Measurements from ENCODE around the gene TRIM31. TPM values are rescaled to one million over a fixed set of nuclear protein-coding genes. Genes with fewer than 3 reads are reported as not detected.

Gene TRIM31
- total and polyA plus RNA-seq, 2 of the 4 experiments (the other 2 are of a cell fraction) = not detected

- no peak overlapping the region for H2AK5ac ChIP-seq (ENCODE audit: low read depth, low read length)
- H3K36me3 ChIP-seq (ENCODE audit: control insufficient read depth, insufficient read depth, low read length) = no peaks in the 10 kb centered on the region
- no peak overlapping the region for H3K9ac ChIP-seq (ENCODE audit: low read depth, low read length)
- H4K5ac ChIP-seq (ENCODE audit: low read depth, low read length) = no peak overlapping the region
- no peaks in the 10 kb centered on the region for H3K79me1 ChIP-seq (ENCODE audit: low read depth in 1 of 2, low read length in 2 of 2)
- H3K56ac ChIP-seq (ENCODE audit: extremely low read depth, insufficient read depth, low read length) = no peak overlapping the region
- peaks cover 44% of the 10 kb centered on the region for H3K27me3 ChIP-seq (ENCODE audit: control insufficient read depth, insufficient read depth, low read length)
- ChIA-PET CTCF (interaction anchor here (0.9 to 6.1 kb wide), 4 partner anchors 11 to 30 kb away, joined by 3 to 54 read pairs (median 21); no protein-coding TSS in a partner anchor), POLR2A (ENCODE audit: unreplicated experiment) (no interaction called here)
- no peak overlapping the region for H2AFZ ChIP-seq (replicated peaks; ENCODE audit: low read length, poor library complexity)
- no peak overlapping the region for H2BK20ac ChIP-seq (ENCODE audit: low read depth, low read length)
- no peaks in the 10 kb centered on the region for H3K4me1 ChIP-seq (ENCODE audit: control insufficient read depth, insufficient read depth, low read length)
- intact Hi-C loops (cut with micrococcal nuclease) (loop anchor here (1.0 to 2.0 kb wide), 4 partner anchors 29 to 427 kb away; partner anchors contain the start of gene PPP1R11), dilution Hi-C loops (cut with HindIII; ENCODE audit: low sequenced_read_pairs, unreplicated experiment) (no loop called here), in situ Hi-C loops (cut with MboI; ENCODE audit: low sequenced_read_pairs) (loop anchor here (10.0 kb wide), 1 partner anchor 287 kb away; no protein-coding TSS in a partner anchor)
- H4K8ac ChIP-seq (ENCODE audit: low read depth in 2 of 2, low read length in 2 of 2) = no peak overlapping the region
- no peak overlapping the region for H3K14ac ChIP-seq (replicated peaks; ENCODE audit: low read depth, low read length)
- DNase-seq = no peak
- no peak overlapping the region for H2AK9ac ChIP-seq (replicated peaks; ENCODE audit: low read depth, low read length, poor library complexity)
- H2BK120ac ChIP-seq (ENCODE audit: low read depth, low read length) = no peak overlapping the region
- H2BK5ac ChIP-seq (ENCODE audit: low read depth, low read length, poor library complexity, severe bottlenecking) = no peak overlapping the region
- no peaks in the 10 kb centered on the region for H3K9me3 ChIP-seq (ENCODE audit: control insufficient read depth, insufficient read depth, low read length)
- no peaks in the 10 kb centered on the region for H3K9me1 ChIP-seq (ENCODE audit: insufficient read depth, low read length)
- no peak overlapping the region for H3K23ac ChIP-seq (ENCODE audit: low read depth, low read length)
- no peak for TF ChIP-seq BHLHE40 (IDR thresholded peaks at IDR 0.05; ENCODE audit: low read depth, low read length)
- no peak for TF ChIP-seq SMC3 (IDR thresholded peaks at IDR 0.05; ENCODE audit: low read depth, low read length)
- TF ChIP-seq RFX5 (IDR thresholded peaks at IDR 0.05; ENCODE audit: low read depth, low read length) = no peak
- TF ChIP-seq, protein P1, sequence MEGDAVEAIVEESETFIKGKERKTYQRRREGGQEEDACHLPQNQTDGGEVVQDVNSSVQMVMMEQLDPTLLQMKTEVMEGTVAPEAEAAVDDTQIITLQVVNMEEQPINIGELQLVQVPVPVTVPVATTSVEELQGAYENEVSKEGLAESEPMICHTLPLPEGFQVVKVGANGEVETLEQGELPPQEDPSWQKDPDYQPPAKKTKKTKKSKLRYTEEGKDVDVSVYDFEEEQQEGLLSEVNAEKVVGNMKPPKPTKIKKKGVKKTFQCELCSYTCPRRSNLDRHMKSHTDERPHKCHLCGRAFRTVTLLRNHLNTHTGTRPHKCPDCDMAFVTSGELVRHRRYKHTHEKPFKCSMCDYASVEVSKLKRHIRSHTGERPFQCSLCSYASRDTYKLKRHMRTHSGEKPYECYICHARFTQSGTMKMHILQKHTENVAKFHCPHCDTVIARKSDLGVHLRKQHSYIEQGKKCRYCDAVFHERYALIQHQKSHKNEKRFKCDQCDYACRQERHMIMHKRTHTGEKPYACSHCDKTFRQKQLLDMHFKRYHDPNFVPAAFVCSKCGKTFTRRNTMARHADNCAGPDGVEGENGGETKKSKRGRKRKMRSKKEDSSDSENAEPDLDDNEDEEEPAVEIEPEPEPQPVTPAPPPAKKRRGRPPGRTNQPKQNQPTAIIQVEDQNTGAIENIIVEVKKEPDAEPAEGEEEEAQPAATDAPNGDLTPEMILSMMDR (conservative IDR thresholded peaks at IDR 0.05; ENCODE audit: low read depth, low read length) = no peak
- peak; percentile 39; the same call in 1 of the 2 replicates for TF ChIP-seq MAFK (IDR thresholded peaks at IDR 0.05; ENCODE audit: low read depth, low read length)
- WGBS, 2 experiments (ENCODE audit: extremely low coverage in 2 of 2, insufficient read length in 1 of 2) = no CpG with 5 or more reads among the region's 2 CpGs
- no peak overlapping the region for H3K4ac ChIP-seq (ENCODE audit: low read depth, low read length)
- no peak overlapping the region for H3K4me3 ChIP-seq (ENCODE audit: insufficient read depth, low read depth, low read length)
- no peak overlapping the region for H3K27ac ChIP-seq (ENCODE audit: insufficient read depth, low read length)
- H4K20me1 ChIP-seq (ENCODE audit: insufficient read depth, low read length) = no peaks in the 10 kb centered on the region
- ATAC-seq (ENCODE audit: low read depth) = no peak
- H4K91ac ChIP-seq (ENCODE audit: insufficient read depth, low read depth, low read length) = no peak overlapping the region
- H3K18ac ChIP-seq (ENCODE audit: low read depth, low read length) = no peak overlapping the region
- no peak overlapping the region for H2BK15ac ChIP-seq (ENCODE audit: low read depth, low read length)
- no TSS peak for BruUV-seq (replicated peaks)
- no peak overlapping the region for H3K4me2 ChIP-seq (ENCODE audit: low read depth, low read length)
Measured at GRCh38 chr6:30131947-30132497, 19.1 kb upstream of the TRIM31 start.
